BJ (cell line): Measurements from ENCODE around the gene MMP23B. TPM values are rescaled to one million over a fixed set of nuclear protein-coding genes. Genes with fewer than 3 reads are reported as not detected.

Experiments used
- CTCF ChIA-PET: fragments of 350-600 bp; formaldehyde crosslinking; extraction: SDS; loops from one replicate; lab custom pipeline; 2021; ENCODE audit warnings: antibody characterized with exemption, inconsistent platforms; lab: Yijun Ruan, JAX
- POLR2A ChIA-PET: fragments of 300-600 bp; sonication (Branson Sonifier 250); formaldehyde crosslinking; extraction: SDS; loops from one replicate; lab custom pipeline; 2021; ENCODE audit warnings: antibody characterized with exemption; lab: Charles Lee
- DNase-seq: peaks from one replicate; pipeline ENCODE4 v3.0.0-alpha.2; 2011; ENCODE audit warnings: low read depth
- H3K27me3 ChIP-seq: 2 replicates; pipeline ENCODE4 v1.6.0; 2011; ENCODE audit warnings: low read length; ENCODE audit not compliant: control insufficient read depth, insufficient read depth
- H3K36me3 ChIP-seq: 2 replicates; pipeline ENCODE4 v1.5.1; 2011; ENCODE audit warnings: low read length; ENCODE audit not compliant: control insufficient read depth, insufficient read depth
- H3K4me3 ChIP-seq: 2 replicates; pipeline ENCODE4 v1.5.1; 2011; ENCODE audit warnings: low read depth, mild to moderate bottlenecking, control low read depth, low read length
- CTCF ChIP-seq: IDR thresholded peaks from 2 replicates; pipeline ENCODE4 v1.5.1; 2011; ENCODE audit warnings: low read depth, mild to moderate bottlenecking, control low read depth, inconsistent platforms, low read length, moderate library complexity; ENCODE audit not compliant: insufficient read depth
- polyA plus RNA-seq: library from polyadenylated mRNA; depleted of rRNA; stranded (reverse); fragments of >200 nt; gene quantifications from 2 replicates; pipeline ENCODE4 v1.2.3, GENCODE V29; 2011; rRNA removed

The MMP23B gene
- polyA plus RNA-seq, 1 experiment, result 5.7 TPM

GRCh38 chr1:1683104-1683905 lies 51.3 kb downstream of the MMP23B start:
- CTCF ChIA-PET, result no interaction called here
- POLR2A ChIA-PET, result no interaction called here
- no peak for TF ChIP-seq CTCF
- Histone ChIP-seq H3K36me3 (peaks cover 10% of the 10 kb centered on the region), H3K4me3 (no peak overlapping the region), H3K27me3 (no peaks in the 10 kb centered on the region)
- DNase-seq, result no peak

Other genes with a start within 250 kb of the MMP23B start
- 142 and 175 TPM in 2 replicates for gene CCNL2, start 232.8 kb upstream of the MMP23B start, polyA plus RNA-seq
- gene MRPL20, start 224.9 kb upstream of the MMP23B start, polyA plus RNA-seq, result 84.8 and 121 TPM in 2 replicates
- gene ANKRD65, start 210.9 kb upstream of the MMP23B start, polyA plus RNA-seq, result 0.31 and 0.43 TPM in 2 replicates
- 1.7 and 2.0 TPM in 2 replicates for gene VWA1, start 196.5 kb upstream of the MMP23B start, polyA plus RNA-seq
- gene ATAD3C, start 182.5 kb upstream of the MMP23B start, polyA plus RNA-seq, result 0.06 and 0.20 TPM in 2 replicates
- gene ATAD3B, start 160.4 kb upstream of the MMP23B start, polyA plus RNA-seq, result 9.5 and 12.5 TPM in 2 replicates
- gene ATAD3A, start 120.0 kb upstream of the MMP23B start, polyA plus RNA-seq, result 12.5 and 19.7 TPM in 2 replicates
- 5.5 and 8.7 TPM in 2 replicates for gene TMEM240, start 91.5 kb upstream of the MMP23B start, polyA plus RNA-seq
- gene SSU72, start 57.3 kb upstream of the MMP23B start, polyA plus RNA-seq, result 101 and 121 TPM in 2 replicates
- gene FNDC10, start 32.0 kb upstream of the MMP23B start, polyA plus RNA-seq, result 2.7 and 4.4 TPM in 2 replicates
- gene MIB2, start 16.7 kb upstream of the MMP23B start, polyA plus RNA-seq, result 14.8 and 23.1 TPM in 2 replicates
- 5.9 and 6.3 TPM in 2 replicates for gene CDK11B, start 26.8 kb downstream of the MMP23B start, polyA plus RNA-seq
- gene SLC35E2B, start 60.6 kb downstream of the MMP23B start, polyA plus RNA-seq, result 11.8 and 15.8 TPM in 2 replicates
- 5.6 and 8.1 TPM in 2 replicates for gene CDK11A, start 92.2 kb downstream of the MMP23B start, polyA plus RNA-seq
- 44.3 and 61.6 TPM in 2 replicates for gene NADK, start 146.3 kb downstream of the MMP23B start, polyA plus RNA-seq